Measurements from ENCODE around the gene SNX18. TPM values are rescaled to one million over a fixed set of nuclear protein-coding genes. Genes with fewer than 3 reads are reported as not detected.

SNX18 gene
- polyA plus RNA-seq, 1 of the 3 experiments (the other 2 are of a cell fraction) = 4.6 TPM

DNA sequence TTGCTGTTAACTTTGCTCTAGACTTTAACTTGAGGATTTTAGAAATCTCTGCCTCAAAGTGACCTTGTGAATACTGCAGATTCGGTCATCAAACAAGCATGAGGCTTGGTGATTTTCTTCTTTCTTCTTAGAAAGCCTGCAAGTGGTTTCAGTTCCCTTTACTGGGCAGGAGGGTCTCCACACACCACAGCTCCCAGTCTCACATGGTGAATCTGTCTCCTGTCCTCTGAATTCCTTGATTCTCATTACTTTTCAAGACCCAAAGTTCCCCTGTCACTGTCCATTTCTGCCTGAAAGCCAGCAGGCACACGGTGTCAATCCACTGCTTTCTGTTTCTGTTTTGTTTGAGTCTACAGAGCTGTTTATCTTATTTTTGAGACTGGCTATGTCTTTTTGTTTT, 47.9 kb upstream of the SNX18 start:
- H3K27me3 ChIP-seq (ENCODE audit: insufficient read depth) = no peaks in the 10 kb centered on the region
- TF ChIP-seq TEAD4 (IDR thresholded peaks at IDR 0.05; ENCODE audit: borderline replicate concordance, insufficient read depth) (no peak), JUND (IDR thresholded peaks at IDR 0.05) (no peak)
- TF ChIP-seq, protein P1, sequence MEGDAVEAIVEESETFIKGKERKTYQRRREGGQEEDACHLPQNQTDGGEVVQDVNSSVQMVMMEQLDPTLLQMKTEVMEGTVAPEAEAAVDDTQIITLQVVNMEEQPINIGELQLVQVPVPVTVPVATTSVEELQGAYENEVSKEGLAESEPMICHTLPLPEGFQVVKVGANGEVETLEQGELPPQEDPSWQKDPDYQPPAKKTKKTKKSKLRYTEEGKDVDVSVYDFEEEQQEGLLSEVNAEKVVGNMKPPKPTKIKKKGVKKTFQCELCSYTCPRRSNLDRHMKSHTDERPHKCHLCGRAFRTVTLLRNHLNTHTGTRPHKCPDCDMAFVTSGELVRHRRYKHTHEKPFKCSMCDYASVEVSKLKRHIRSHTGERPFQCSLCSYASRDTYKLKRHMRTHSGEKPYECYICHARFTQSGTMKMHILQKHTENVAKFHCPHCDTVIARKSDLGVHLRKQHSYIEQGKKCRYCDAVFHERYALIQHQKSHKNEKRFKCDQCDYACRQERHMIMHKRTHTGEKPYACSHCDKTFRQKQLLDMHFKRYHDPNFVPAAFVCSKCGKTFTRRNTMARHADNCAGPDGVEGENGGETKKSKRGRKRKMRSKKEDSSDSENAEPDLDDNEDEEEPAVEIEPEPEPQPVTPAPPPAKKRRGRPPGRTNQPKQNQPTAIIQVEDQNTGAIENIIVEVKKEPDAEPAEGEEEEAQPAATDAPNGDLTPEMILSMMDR (IDR thresholded peaks at IDR 0.05) = no peak
- DNase-seq = no peak
- peaks cover 8% of the 10 kb centered on the region for H3F3A ChIP-seq (replicated peaks; ENCODE audit: insufficient read depth)
- ChIA-PET POLR2A (no interaction called here), CTCF (interaction anchor here (0.7 to 3.8 kb wide), 2 partner anchors 18 to 20 kb away, joined by 3 to 17 read pairs; no protein-coding TSS in a partner anchor)
- H3K9ac ChIP-seq = peak overlapping the region; percentile 56; the same call in 1 of the 2 replicates
- no peaks in the 10 kb centered on the region for H3K9me3 ChIP-seq
- no peaks in the 10 kb centered on the region for H4K20me1 ChIP-seq (ENCODE audit: insufficient read depth)
- H3K4me1 ChIP-seq (ENCODE audit: control insufficient read depth in 1 of 2, insufficient read depth in 2 of 2, low read depth in 1 of 2, low read length in 1 of 2) = no peaks in the 10 kb centered on the region
- H3K27ac ChIP-seq (ENCODE audit: low read depth in 2 of 2, low read length in 1 of 2) = peak overlapping the region; percentile 70 to 71
- H3K9me2 ChIP-seq = no peaks in the 10 kb centered on the region
- 0% methylated on average over 2 of the region's 2 CpGs for WGBS (ENCODE audit: low lambda C conversion rate)
- peak overlapping the region; percentile 85 for H2AFZ ChIP-seq (ENCODE audit: low read depth)
- H3K36me3 ChIP-seq (replicated peaks in 1 of 2; ENCODE audit: control insufficient read depth in 1 of 2, insufficient read depth in 2 of 2, low read length in 1 of 2) = no peaks in the 10 kb centered on the region
- H3K4me2 ChIP-seq = peak overlapping the region; percentile 83
- peak overlapping the region; percentile 37 to 64; a peak in 3 of 4 replicates for H3K4me3 ChIP-seq (ENCODE audit: low read depth in 2 of 2, low read length in 1 of 2)
- no peaks in the 10 kb centered on the region; the same call in 1 of the 2 replicates for H3K79me2 ChIP-seq (ENCODE audit: insufficient read depth)

DNA sequence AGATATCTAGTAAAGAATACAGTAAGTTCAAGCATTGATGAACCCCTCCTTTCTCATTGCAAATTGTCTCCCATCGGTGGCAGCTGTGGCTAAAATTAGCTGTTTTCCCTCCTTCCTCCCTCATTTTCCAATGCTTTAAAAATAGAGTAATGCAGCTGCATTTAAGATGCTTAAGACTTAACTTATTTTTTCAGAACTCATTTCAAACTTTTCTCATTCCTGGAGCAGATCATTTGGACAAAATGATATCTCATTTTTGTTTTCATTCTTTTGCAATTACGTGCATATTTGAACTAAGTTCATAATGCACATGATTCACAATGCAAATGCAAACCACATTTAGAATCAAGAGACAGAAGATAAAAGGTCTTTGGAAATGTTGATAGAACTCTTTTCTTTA, 47.4 kb upstream of the SNX18 start:
- Histone ChIP-seq H3K36me3 (replicated peaks in 1 of 2; ENCODE audit: control insufficient read depth in 1 of 2, insufficient read depth in 2 of 2, low read length in 1 of 2) (no peaks in the 10 kb centered on the region), H3K4me3 (ENCODE audit: low read depth in 2 of 2, low read length in 1 of 2) (peak overlapping the region; percentile 37 to 64; a peak in 3 of 4 replicates), H3K79me2 (ENCODE audit: insufficient read depth) (no peaks in the 10 kb centered on the region), H2AFZ (ENCODE audit: low read depth) (peak overlapping the region; percentile 85), H3K27ac (ENCODE audit: low read depth in 2 of 2, low read length in 1 of 2) (peak overlapping the region; percentile 70 to 71; a peak in 3 of 4 replicates), H3K4me2 (peak overlapping the region; percentile 83), H3F3A (replicated peaks; ENCODE audit: insufficient read depth) (peaks cover 8% of the 10 kb centered on the region), H3K4me1 (ENCODE audit: control insufficient read depth in 1 of 2, insufficient read depth in 2 of 2, low read depth in 1 of 2, low read length in 1 of 2) (no peaks in the 10 kb centered on the region), H3K9ac (peak overlapping the region; percentile 56; the same call in 1 of the 2 replicates), H4K20me1 (ENCODE audit: insufficient read depth) (no peaks in the 10 kb centered on the region), H3K27me3 (ENCODE audit: insufficient read depth) (no peaks in the 10 kb centered on the region), H3K9me3 (no peaks in the 10 kb centered on the region), H3K9me2 (no peaks in the 10 kb centered on the region)
- WGBS (ENCODE audit: low lambda C conversion rate) = 8% methylated on average over 2 of the region's 2 CpGs
- TF ChIP-seq RCOR1 (IDR thresholded peaks at IDR 0.05; ENCODE audit: low read length) = no peak
- TF ChIP-seq, protein P2, sequence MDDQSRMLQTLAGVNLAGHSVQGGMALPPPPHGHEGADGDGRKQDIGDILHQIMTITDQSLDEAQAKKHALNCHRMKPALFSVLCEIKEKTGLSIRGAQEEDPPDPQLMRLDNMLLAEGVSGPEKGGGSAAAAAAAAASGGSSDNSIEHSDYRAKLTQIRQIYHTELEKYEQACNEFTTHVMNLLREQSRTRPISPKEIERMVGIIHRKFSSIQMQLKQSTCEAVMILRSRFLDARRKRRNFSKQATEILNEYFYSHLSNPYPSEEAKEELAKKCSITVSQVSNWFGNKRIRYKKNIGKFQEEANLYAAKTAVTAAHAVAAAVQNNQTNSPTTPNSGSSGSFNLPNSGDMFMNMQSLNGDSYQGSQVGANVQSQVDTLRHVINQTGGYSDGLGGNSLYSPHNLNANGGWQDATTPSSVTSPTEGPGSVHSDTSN (IDR thresholded peaks at IDR 0.05) = 0 out of 2 replicates have a peak, but pooled peaks have one; percentile 20
- peak; percentile 81 for TF ChIP-seq TCF12 (IDR thresholded peaks at IDR 0.05)
- peak in 1 of 2 experiments; percentile 21; a peak in 1 of 4 replicates for TF ChIP-seq EP300 (IDR thresholded peaks at IDR 0.05; ENCODE audit: borderline replicate concordance in 1 of 2, low read depth in 1 of 2, low read length in 1 of 2)
- TF ChIP-seq JUND (IDR thresholded peaks at IDR 0.05) = peak; percentile 42
- TF ChIP-seq RFX5 (IDR thresholded peaks at IDR 0.05; ENCODE audit: low read length) = no peak
- peak; percentile 41; the same call in 1 of the 2 replicates for TF ChIP-seq NFIC (IDR thresholded peaks at IDR 0.05; ENCODE audit: borderline replicate concordance)
- peak; percentile 36; the same call in 1 of the 2 replicates for TF ChIP-seq RXRA (IDR thresholded peaks at IDR 0.05; ENCODE audit: borderline replicate concordance, low read depth)
- TF ChIP-seq FOSL2 (IDR thresholded peaks at IDR 0.05; ENCODE audit: borderline replicate concordance, low read depth) = peak; percentile 37; the same call in 1 of the 2 replicates
- CTCF ChIA-PET = interaction anchor here (0.7 to 3.8 kb wide), 2 partner anchors 18 to 19 kb away, joined by 3 to 17 read pairs; no protein-coding TSS in a partner anchor
- DNase-seq = no peak
- POLR2A ChIA-PET = no interaction called here
